IMR-90 (cell line): Measurements from ENCODE around the gene ACOT7. TPM values are rescaled to one million over a fixed set of nuclear protein-coding genes. Genes with fewer than 3 reads are reported as not detected.

Experiments
- ATAC-seq: fragments of 200-7000 bp; cut with Tn5 transposase; 2 replicates; pipeline ENCODE4 v1.9.1; 2020; ENCODE audit warnings: low read depth, mild to moderate bottlenecking, moderate library complexity
- BruUV-seq: library from RNA; stranded (reverse); fragments of 400-500 nt; replicated peaks from 2 replicates; lab custom pipeline; 2021; lab: Mats Ljungman, UMichigan
- CTCF ChIA-PET: fragments of 300-600 bp; formaldehyde crosslinking; extraction: SDS; loops from one replicate; lab custom pipeline; 2021; ENCODE audit warnings: antibody characterized with exemption; lab: Yijun Ruan, JAX
- POLR2A ChIA-PET: fragments of 300-600 bp; sonication (Branson Sonifier 250); formaldehyde crosslinking; loops from one replicate; lab custom pipeline; 2022; ENCODE audit warnings: antibody characterized with exemption; ENCODE audit not compliant: unreplicated experiment; lab: Charles Lee
- DNase-seq: peaks from one replicate; pipeline ENCODE4 v3.0.0; 2013
- H2AFZ ChIP-seq: replicated peaks from 2 replicates; pipeline ENCODE3; 2013; ENCODE audit warnings: low read length, mild to moderate bottlenecking; ENCODE audit not compliant: poor library complexity
- H2AK5ac ChIP-seq: 2 replicates; pipeline ENCODE4 v1.6.1; 2013; ENCODE audit warnings: low read depth, low read length, inconsistent platforms
- H2AK9ac ChIP-seq: replicated peaks from 2 replicates; pipeline ENCODE3; 2013; ENCODE audit warnings: mild to moderate bottlenecking, low read depth, low read length, moderate library complexity; ENCODE audit not compliant: poor library complexity
- H2BK120ac ChIP-seq: 2 replicates; pipeline ENCODE4 v1.6.1; 2013; ENCODE audit warnings: low read depth, low read length, inconsistent platforms
- H2BK15ac ChIP-seq: 3 replicates; pipeline ENCODE4 v1.6.1; 2013; ENCODE audit warnings: low read depth, low read length, inconsistent platforms
- H2BK20ac ChIP-seq: 2 replicates; pipeline ENCODE4 v1.6.1; 2013; ENCODE audit warnings: low read depth, mild to moderate bottlenecking, inconsistent platforms, low read length, moderate library complexity
- H2BK5ac ChIP-seq: 2 replicates; pipeline ENCODE4 v1.6.1; 2013; ENCODE audit warnings: mild to moderate bottlenecking, low read depth, low read length, inconsistent platforms; ENCODE audit not compliant: poor library complexity, severe bottlenecking
- H3K14ac ChIP-seq: replicated peaks from 2 replicates; pipeline ENCODE4 v1.6.1; 2013; ENCODE audit warnings: low read depth, low read length, inconsistent platforms
- H3K18ac ChIP-seq: 2 replicates; pipeline ENCODE4 v1.6.1; 2013; ENCODE audit warnings: low read depth, low read length, control low read depth
- H3K23ac ChIP-seq: 2 replicates; pipeline ENCODE4 v1.6.1; 2013; ENCODE audit warnings: low read depth, low read length, inconsistent platforms
- H3K27ac ChIP-seq: 2 replicates; pipeline ENCODE4 v1.5.1; 2013; ENCODE audit warnings: mild to moderate bottlenecking, control low read depth, low read length; ENCODE audit not compliant: insufficient read depth
- H3K27me3 ChIP-seq: 2 replicates; pipeline ENCODE4 v1.6.1; 2013; ENCODE audit warnings: low read length; ENCODE audit not compliant: control insufficient read depth, insufficient read depth
- H3K36me3 ChIP-seq: 2 replicates; pipeline ENCODE4 v1.6.1; 2013; ENCODE audit warnings: low read length, mixed read lengths; ENCODE audit not compliant: control insufficient read depth, insufficient read depth
- H3K4ac ChIP-seq: 2 replicates; pipeline ENCODE4 v1.6.1; 2013; ENCODE audit warnings: low read depth, low read length, inconsistent platforms
- H3K4me1 ChIP-seq: 2 replicates; pipeline ENCODE4 v1.6.1; 2013; ENCODE audit warnings: low read length, mixed read lengths; ENCODE audit not compliant: control insufficient read depth, insufficient read depth
- H3K4me2 ChIP-seq: 2 replicates; pipeline ENCODE4 v1.6.1; 2013; ENCODE audit warnings: low read depth, mild to moderate bottlenecking, control low read depth, low read length, moderate library complexity
- H3K4me3 ChIP-seq: 2 replicates; pipeline ENCODE4 v1.5.1; 2013; ENCODE audit warnings: low read depth, mild to moderate bottlenecking, control low read depth, low read length, moderate library complexity; ENCODE audit not compliant: insufficient read depth
- H3K56ac ChIP-seq: 2 replicates; pipeline ENCODE4 v1.6.1; 2013; ENCODE audit warnings: low read length, inconsistent platforms; ENCODE audit not compliant: insufficient read depth; ENCODE audit errors: extremely low read depth
- H3K79me1 ChIP-seq, 2 experiments: 2 replicates each; pipeline ENCODE4 v1.6.1; 2013; ENCODE audit warnings: low read length in 2 of 2, inconsistent platforms in 1 of 2, low read depth in 1 of 2
- H3K9ac ChIP-seq: 2 replicates; pipeline ENCODE4 v1.6.1; 2013; ENCODE audit warnings: low read depth, low read length, control low read depth
- H3K9me1 ChIP-seq: 2 replicates; pipeline ENCODE4 v1.6.1; 2013; ENCODE audit warnings: low read length, inconsistent platforms; ENCODE audit not compliant: insufficient read depth
- H3K9me3 ChIP-seq: 2 replicates; pipeline ENCODE4 v1.6.1; 2013; ENCODE audit warnings: low read length; ENCODE audit not compliant: control insufficient read depth, insufficient read depth
- H4K20me1 ChIP-seq: 2 replicates; pipeline ENCODE4 v1.6.1; 2013; ENCODE audit warnings: low read length, inconsistent platforms; ENCODE audit not compliant: insufficient read depth
- H4K5ac ChIP-seq: 2 replicates; pipeline ENCODE4 v1.6.1; 2013; ENCODE audit warnings: mild to moderate bottlenecking, low read depth, low read length, control low read depth
- H4K8ac ChIP-seq, 2 experiments: 2 replicates each; pipeline ENCODE4 v1.6.1; 2013; ENCODE audit warnings: low read depth in 2 of 2, low read length in 2 of 2, control low read depth in 1 of 2, inconsistent platforms in 1 of 2
- H4K91ac ChIP-seq: 2 replicates; pipeline ENCODE4 v1.6.1; 2013; ENCODE audit warnings: low read depth, low read length, inconsistent platforms; ENCODE audit not compliant: insufficient read depth
- CHD1 ChIP-seq: IDR thresholded peaks from 2 replicates; pipeline ENCODE4 v1.6.1; 2012; ENCODE audit warnings: low read depth, low read length, improper control_type of control experiment
- FOS ChIP-seq: fragments of 150-350 bp; IDR thresholded peaks from 2 replicates; pipeline ENCODE4 v1.6.1; 2016; ENCODE audit warnings: low read depth, low read length
- MAZ ChIP-seq: IDR thresholded peaks from 2 replicates; pipeline ENCODE4 v1.6.1; 2012; ENCODE audit warnings: low read depth, mild to moderate bottlenecking, low read length, improper control_type of control experiment, moderate library complexity, borderline replicate concordance
- MXI1 ChIP-seq: IDR thresholded peaks from 2 replicates; pipeline ENCODE4 v1.6.1; 2012; ENCODE audit warnings: low read depth, mild to moderate bottlenecking, low read length, moderate library complexity, borderline replicate concordance
- NFE2L2 ChIP-seq: fragments of 150-350 bp; IDR thresholded peaks from 2 replicates; pipeline ENCODE4 v1.6.1; 2016; ENCODE audit warnings: low read depth, mild to moderate bottlenecking, low read length
- POLR2A ChIP-seq: IDR thresholded peaks from 2 replicates; pipeline ENCODE4 v1.6.1; 2012; ENCODE audit warnings: mild to moderate bottlenecking, low read depth, low read length
- RFX5 ChIP-seq: IDR thresholded peaks from 2 replicates; pipeline ENCODE4 v1.8.0; 2012; ENCODE audit warnings: low read depth, mild to moderate bottlenecking, low read length, moderate library complexity
- whole genome bisulfite sequencing, 2 experiments: methylation state at CpG; one replicate each; pipeline versions ENCODE4 v1.1.5 to v1.1.7; 2013; ENCODE audit warnings: missing lambda C conversion rate in 2 of 2; ENCODE audit not compliant: insufficient read length in 1 of 2; ENCODE audit errors: extremely low coverage in 2 of 2; 5-methylcytosine and 5-hydroxymethylcytosine counted together
- dilution Hi-C: fragments of 300-500 bp; cut with HindIII; formaldehyde crosslinking; loops from one replicate; pipeline ENCODE4 v1.14.3; 2018; ENCODE audit warnings: low sequenced_read_pairs; ENCODE audit not compliant: unreplicated experiment
- in situ Hi-C: fragments of 300-500 bp; cut with MboI; formaldehyde crosslinking; loops from 3 replicates; pipeline ENCODE4 v1.14.3; 2019; ENCODE audit warnings: low sequenced_read_pairs, inconsistent platforms, mixed read lengths
- intact Hi-C: fragments of 100-400 bp; cut with micrococcal nuclease; formaldehyde crosslinking; loops from 2 replicates; pipeline ENCODE4 v1.10.0; 2022
- polyA plus RNA-seq, 3 experiments: library from polyadenylated mRNA; depleted of rRNA; stranded (reverse); fragments of >200 nt; gene quantifications; 2 replicates each; pipeline ENCODE4 v1.2.3, GENCODE V29; 2012; ENCODE audit warnings: low replicate concordance in 1 of 3
- total RNA-seq: library from RNA; depleted of rRNA; stranded (reverse); fragments of >200 nt; gene quantifications from 2 replicates; pipeline ENCODE4 v1.2.3, GENCODE V29; 2012
- TF ChIP-seq, protein P1 (sequence below): fragments of 150-350 bp; IDR thresholded peaks from 2 replicates; pipeline ENCODE4 v1.6.1; 2016; ENCODE audit warnings: low read depth, mild to moderate bottlenecking, low read length, moderate library complexity, borderline replicate concordance

ACOT7 gene
- total and polyA plus RNA-seq, 2 of the 4 experiments (the other 2 are of a cell fraction) = 51.6 to 242 TPM

DNA sequence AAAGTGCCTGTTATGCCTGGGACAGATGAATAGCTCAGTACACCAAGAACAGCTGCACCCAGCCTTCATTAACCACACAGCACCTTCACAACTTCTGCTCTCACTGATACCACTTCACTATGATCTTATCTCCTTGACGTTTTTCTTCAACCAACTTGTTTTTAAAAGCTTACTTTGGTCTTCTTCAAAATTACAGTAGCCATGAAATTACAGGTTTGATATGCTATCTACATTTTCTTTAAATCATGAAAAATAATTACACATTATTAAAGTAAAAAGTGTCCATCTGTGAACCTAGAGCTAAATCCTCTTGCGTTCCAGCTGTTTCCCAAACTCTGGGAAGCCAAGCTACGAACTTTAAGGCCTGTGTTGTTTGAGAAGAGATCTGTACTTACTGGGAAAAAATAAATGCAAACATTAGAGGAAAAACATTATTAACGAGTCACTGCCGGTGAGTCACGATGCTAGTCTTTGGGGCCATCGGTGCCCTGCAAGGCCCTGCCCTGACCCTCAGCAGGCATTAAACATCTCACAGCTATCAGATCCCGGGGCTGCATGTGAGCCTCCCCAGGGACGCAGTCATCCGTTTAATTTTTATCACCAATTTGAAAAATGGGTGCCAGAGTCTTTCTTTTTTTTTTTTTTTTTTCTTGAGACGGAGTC is 76.3 kb downstream of the ACOT7 start:
- peaks cover 0 to 4% of the 10 kb centered on the region in 2 experiments; a peak in 1 of 4 replicates for H3K79me1 ChIP-seq
- no peak overlapping the region for H2AK5ac ChIP-seq
- no TSS peak for BruUV-seq
- ATAC-seq (peak; percentile 83), DNase-seq (peak; percentile 38)
- no peak overlapping the region for H4K5ac ChIP-seq
- H4K20me1 ChIP-seq = no peaks in the 10 kb centered on the region
- H3K9me1 ChIP-seq = peaks cover 8% of the 10 kb centered on the region; the same call in 1 of the 2 replicates
- intact Hi-C loops (no loop called here), dilution Hi-C loops (no loop called here), in situ Hi-C loops (no loop called here)
- H4K91ac ChIP-seq = no peak overlapping the region
- H4K8ac ChIP-seq = no peak overlapping the region
- 0 out of 2 replicates have a peak, but pooled peaks cover 2% of the 10 kb centered on the region for H3K36me3 ChIP-seq
- H2BK5ac ChIP-seq = peak overlapping the region; percentile 5
- H2BK15ac ChIP-seq = no peak overlapping the region
- no peak overlapping the region for H3K4ac ChIP-seq
- WGBS, 2 experiments = no CpG with 5 or more reads among the region's 11 CpGs
- no peak overlapping the region for H2AFZ ChIP-seq
- no peak overlapping the region for H2BK120ac ChIP-seq
- no peak overlapping the region; the same call in 1 of the 2 replicates for H3K14ac ChIP-seq
- H3K56ac ChIP-seq = no peak overlapping the region
- H2BK20ac ChIP-seq = no peak overlapping the region
- H3K27me3 ChIP-seq = no peaks in the 10 kb centered on the region
- H3K4me2 ChIP-seq = no peak overlapping the region
- TF ChIP-seq FOS (0 out of 2 replicates have a peak, but pooled peaks have one; percentile 29), NFE2L2 (no peak), RFX5 (no peak), CHD1 (no peak), MXI1 (no peak), POLR2A (no peak), MAZ (no peak)
- TF ChIP-seq, protein P1, sequence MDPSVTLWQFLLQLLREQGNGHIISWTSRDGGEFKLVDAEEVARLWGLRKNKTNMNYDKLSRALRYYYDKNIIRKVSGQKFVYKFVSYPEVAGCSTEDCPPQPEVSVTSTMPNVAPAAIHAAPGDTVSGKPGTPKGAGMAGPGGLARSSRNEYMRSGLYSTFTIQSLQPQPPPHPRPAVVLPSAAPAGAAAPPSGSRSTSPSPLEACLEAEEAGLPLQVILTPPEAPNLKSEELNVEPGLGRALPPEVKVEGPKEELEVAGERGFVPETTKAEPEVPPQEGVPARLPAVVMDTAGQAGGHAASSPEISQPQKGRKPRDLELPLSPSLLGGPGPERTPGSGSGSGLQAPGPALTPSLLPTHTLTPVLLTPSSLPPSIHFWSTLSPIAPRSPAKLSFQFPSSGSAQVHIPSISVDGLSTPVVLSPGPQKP = no peak
- peak overlapping the region; percentile 25; the same call in 1 of the 2 replicates for H3K27ac ChIP-seq
- no peak overlapping the region for H3K9ac ChIP-seq
- ChIA-PET POLR2A (no interaction called here), CTCF (interaction anchor here (1.5 kb wide), 1 partner anchor 26 kb away, joined by 4 read pairs; no protein-coding TSS in a partner anchor)
- H3K4me1 ChIP-seq = peaks cover 5% of the 10 kb centered on the region; the same call in 1 of the 2 replicates
- no peak overlapping the region for H3K23ac ChIP-seq
- no peak overlapping the region for H2AK9ac ChIP-seq
- no peak overlapping the region for H3K4me3 ChIP-seq
- no peaks in the 10 kb centered on the region for H3K9me3 ChIP-seq
- H3K18ac ChIP-seq = peak overlapping the region; percentile 32; the same call in 1 of the 2 replicates
